DOHH2 (cell line): Measurements from ENCODE around the gene MRTFA.

ENCODE experiments used
- EZH2phosphoT487 ChIP-seq: fragments of 200-600 bp; sonication (generic); IDR thresholded peaks from 2 replicates; pipeline ENCODE4 v1.6.1; 2017; ENCODE audit warnings: borderline replicate concordance, mild to moderate bottlenecking, antibody characterized with exemption, low read length, moderate library complexity, mixed read lengths
- TF ChIP-seq, protein P1 (sequence below): fragments of 200-600 bp; sonication (generic); IDR thresholded peaks from one replicate; pipeline ENCODE4 v1.5.1; 2014; ENCODE audit warnings: antibody characterized with exemption, mild to moderate bottlenecking, low read depth, low read length; ENCODE audit not compliant: poor library complexity, severe bottlenecking

DNA sequence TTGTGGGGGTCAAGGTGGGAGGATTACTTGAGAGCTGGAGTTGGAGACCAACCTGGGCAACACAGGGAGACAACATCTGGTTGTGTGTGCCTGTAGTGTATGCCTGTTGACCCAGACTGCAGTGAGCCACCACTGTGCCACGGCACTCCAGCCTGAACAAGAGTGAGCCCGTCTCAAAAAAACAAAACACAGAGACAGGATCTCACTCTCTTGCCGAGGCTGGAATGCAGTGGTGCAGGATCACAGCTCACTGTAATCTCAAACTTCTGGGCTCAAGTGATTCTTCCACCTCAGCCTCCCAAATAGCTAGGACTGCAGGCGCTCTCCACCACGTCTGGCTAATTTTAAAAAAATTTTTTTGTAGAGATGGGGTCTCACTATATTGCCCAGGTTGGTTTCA, 153.6 kb downstream of the MRTFA start:
- TF ChIP-seq, protein P1, sequence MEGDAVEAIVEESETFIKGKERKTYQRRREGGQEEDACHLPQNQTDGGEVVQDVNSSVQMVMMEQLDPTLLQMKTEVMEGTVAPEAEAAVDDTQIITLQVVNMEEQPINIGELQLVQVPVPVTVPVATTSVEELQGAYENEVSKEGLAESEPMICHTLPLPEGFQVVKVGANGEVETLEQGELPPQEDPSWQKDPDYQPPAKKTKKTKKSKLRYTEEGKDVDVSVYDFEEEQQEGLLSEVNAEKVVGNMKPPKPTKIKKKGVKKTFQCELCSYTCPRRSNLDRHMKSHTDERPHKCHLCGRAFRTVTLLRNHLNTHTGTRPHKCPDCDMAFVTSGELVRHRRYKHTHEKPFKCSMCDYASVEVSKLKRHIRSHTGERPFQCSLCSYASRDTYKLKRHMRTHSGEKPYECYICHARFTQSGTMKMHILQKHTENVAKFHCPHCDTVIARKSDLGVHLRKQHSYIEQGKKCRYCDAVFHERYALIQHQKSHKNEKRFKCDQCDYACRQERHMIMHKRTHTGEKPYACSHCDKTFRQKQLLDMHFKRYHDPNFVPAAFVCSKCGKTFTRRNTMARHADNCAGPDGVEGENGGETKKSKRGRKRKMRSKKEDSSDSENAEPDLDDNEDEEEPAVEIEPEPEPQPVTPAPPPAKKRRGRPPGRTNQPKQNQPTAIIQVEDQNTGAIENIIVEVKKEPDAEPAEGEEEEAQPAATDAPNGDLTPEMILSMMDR: no peak
- TF ChIP-seq EZH2phosphoT487: no peak
